HEK293T (cell line): ENCODE results near the gene SWSAP1.

Experiments
- ELF4 ChIP-seq: fragments of 450-650 bp; IDR thresholded peaks from 2 replicates; pipeline ENCODE4 v1.6.1; 2017; ENCODE audit warnings: antibody characterized with exemption
- FOXK2 ChIP-seq: fragments of 450-650 bp; IDR thresholded peaks from 2 replicates; pipeline ENCODE4 v1.6.1; 2016; ENCODE audit warnings: mild to moderate bottlenecking
- L3MBTL2 ChIP-seq: fragments of 450-650 bp; conservative IDR thresholded peaks from 2 replicates; pipeline ENCODE4 v1.6.1; 2016; ENCODE audit warnings: mild to moderate bottlenecking
- LEF1 ChIP-seq: fragments of 450-650 bp; IDR thresholded peaks from 2 replicates; pipeline ENCODE4 v1.6.1; 2017; ENCODE audit warnings: mild to moderate bottlenecking, borderline replicate concordance
- NFRKB ChIP-seq: fragments of 450-650 bp; IDR thresholded peaks from 2 replicates; pipeline ENCODE4 v1.6.1; 2016; ENCODE audit warnings: mild to moderate bottlenecking, moderate library complexity
- PKNOX1 ChIP-seq: fragments of 450-650 bp; IDR thresholded peaks from 2 replicates; pipeline ENCODE4 v1.6.1; 2016
- SUZ12 ChIP-seq: fragments of 450-650 bp; IDR thresholded peaks from 2 replicates; pipeline ENCODE4 v1.6.1; 2016; ENCODE audit warnings: mild to moderate bottlenecking
- TARDBP ChIP-seq: fragments of 450-650 bp; IDR thresholded peaks from 2 replicates; pipeline ENCODE4 v1.6.1; 2016

- TF ChIP-seq ELF4 (no peak), L3MBTL2 (no peak), PKNOX1 (no peak), SUZ12 (no peak), FOXK2 (no peak), TARDBP (no peak), LEF1 (no peak), NFRKB (no peak)
These were observed 10.6 kb upstream of the SWSAP1 start for GRCh38 chr19:11363881-11364280.
